CD4-positive, alpha-beta T cell (primary cell): ENCODE measurements around the gene STAM2. TPM values are rescaled to one million over a fixed set of nuclear protein-coding genes. Genes with fewer than 3 reads are reported as not detected.

Source experiments
- ATAC-seq: fragments of 200-7000 bp; cut with Tn5 transposase; one replicate; pipeline ENCODE4 v1.10.0; 2022; ENCODE audit warnings: mild to moderate bottlenecking; ENCODE audit not compliant: poor library complexity
- CTCF ChIA-PET: fragments of 350-600 bp; sonication (Branson Sonifier 250); formaldehyde crosslinking; loops from one replicate; lab custom pipeline; 2021; ENCODE audit warnings: antibody characterized with exemption, inconsistent platforms; lab: Charles Lee
- POLR2A ChIA-PET: fragments of 350-600 bp; sonication (Branson Sonifier 250); formaldehyde crosslinking; loops from one replicate; lab custom pipeline; 2021; ENCODE audit warnings: antibody characterized with exemption, inconsistent platforms; lab: Charles Lee
- DNase-seq, 14 experiments: peaks; one replicate each; pipeline ENCODE4 v3.0.0-alpha.2; 2013 to 2020; ENCODE audit warnings: mixed read lengths in 2 of 14
- H3K27ac ChIP-seq, 2 donors: one replicate each; pipeline versions ENCODE4 v1.5.1 to v1.7.0; 2013; ENCODE audit warnings: low read length in 2 of 2, low read depth in 1 of 2, mild to moderate bottlenecking in 1 of 2
- H3K27me3 ChIP-seq, 2 experiments: 1 replicate in 1 of 2; 2 replicates in 1 of 2; pipeline versions ENCODE4 v1.6.1 to v1.7.0; 2013; ENCODE audit warnings: low read length in 2 of 2, control low read depth in 1 of 2, mild to moderate bottlenecking in 1 of 2, moderate library complexity in 1 of 2; ENCODE audit not compliant: insufficient read depth in 2 of 2, control insufficient read depth in 1 of 2
- H3K36me3 ChIP-seq: one replicate; pipeline ENCODE4 v1.6.1; 2013; ENCODE audit warnings: low read length, control low read depth; ENCODE audit not compliant: insufficient read depth
- H3K4me1 ChIP-seq: one replicate; pipeline ENCODE4 v1.6.1; 2013; ENCODE audit warnings: low read length, control low read depth; ENCODE audit not compliant: insufficient read depth
- H3K4me3 ChIP-seq: one replicate; pipeline ENCODE4 v1.5.1; 2013; ENCODE audit warnings: mild to moderate bottlenecking, low read length, moderate library complexity
- H3K9me3 ChIP-seq, 2 experiments: 1 replicate in 1 of 2; 2 replicates in 1 of 2; pipeline versions ENCODE4 v1.6.1 to v1.7.0; 2013; ENCODE audit warnings: low read length in 2 of 2, mild to moderate bottlenecking in 2 of 2, control low read depth in 1 of 2, moderate library complexity in 1 of 2; ENCODE audit not compliant: control insufficient read depth in 1 of 2, insufficient read depth in 1 of 2
- H3K27ac Mint-ChIP-seq: one replicate; pipeline ENCODE4 v1.8.0; 2020; ENCODE audit warnings: mixed read lengths
- H3K27me3 Mint-ChIP-seq: one replicate; pipeline ENCODE4 v1.8.0; 2021; ENCODE audit warnings: mixed read lengths
- H3K36me3 Mint-ChIP-seq: one replicate; pipeline ENCODE4 v1.8.0; 2021; ENCODE audit warnings: low read depth, mixed read lengths
- H3K4me1 Mint-ChIP-seq: one replicate; pipeline ENCODE4 v1.8.0; 2021; ENCODE audit warnings: low read depth, mixed read lengths
- H3K4me3 Mint-ChIP-seq: one replicate; pipeline ENCODE4 v1.8.0; 2020; ENCODE audit warnings: mild to moderate bottlenecking, mixed read lengths
- H3K9me3 Mint-ChIP-seq: one replicate; pipeline ENCODE4 v1.8.0; 2020; ENCODE audit warnings: mixed read lengths
- CTCF ChIP-seq: fragments of 200-600 bp; IDR thresholded peaks from one replicate; pipeline ENCODE4 v1.8.0; 2022; ENCODE audit warnings: antibody characterized with exemption, mild to moderate bottlenecking
- intact Hi-C, 2 experiments: fragments of 100-400 bp; cut with DNase I in 1 of 2; cut with micrococcal nuclease in 1 of 2; formaldehyde crosslinking; loops; one replicate each; pipeline versions ENCODE4 v1.15.1 to v1.9.0; 2023 to 2025; cut with DNase I, micrococcal nuclease
- total RNA-seq, 174 experiments: library from RNA in 2 of 174; stranded (reverse) in 2 of 174; gene quantifications; one replicate each; pipeline ENCODE4 v1.2.3 and lab custom pipeline; 2021 to 2026

The STAM2 gene
- total RNA-seq, 2 experiments from 2014 or later, result 4.1 to 4.9 TPM

DNA sequence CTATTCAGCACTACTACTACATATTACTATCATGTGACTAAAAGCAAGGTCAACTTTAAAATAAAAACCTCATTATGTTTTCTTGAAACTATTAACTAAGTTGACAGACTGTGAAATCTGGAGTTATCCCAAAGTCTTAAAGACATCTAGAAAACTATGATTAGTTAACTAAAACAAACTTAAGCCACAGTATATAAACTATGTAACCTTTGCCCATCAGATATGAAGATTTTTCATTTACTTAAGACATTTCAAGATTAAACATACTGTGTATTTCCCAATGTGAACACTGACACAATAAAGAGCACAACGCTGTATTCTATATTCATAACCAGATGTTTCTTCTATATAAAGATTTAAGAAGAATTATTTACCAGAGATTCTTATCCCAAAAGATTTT lies 43.3 kb downstream of the STAM2 start:
- Mint-ChIP-seq H3K4me3 (no peak overlapping the region), H3K36me3 (peaks cover 60% of the 10 kb centered on the region), H3K27me3 (no peaks in the 10 kb centered on the region), H3K4me1 (peaks cover 7% of the 10 kb centered on the region), H3K9me3 (no peaks in the 10 kb centered on the region), H3K27ac (no peak overlapping the region)
- Histone ChIP-seq H3K27ac (no peak overlapping the region), H3K27me3 (no peaks in the 10 kb centered on the region), H3K9me3 (no peaks in the 10 kb centered on the region), H3K4me1 (no peaks in the 10 kb centered on the region), H3K4me3 (no peak overlapping the region), H3K36me3 (peaks cover 8% of the 10 kb centered on the region)
- ATAC-seq (no peak), DNase-seq (no peak)
- TF ChIP-seq CTCF, result no peak
- intact Hi-C loops, result no loop called here
- POLR2A ChIA-PET, result no interaction called here
- CTCF ChIA-PET, result no interaction called here

GRCh38 chr2:152127628-152128027 lies 47.9 kb downstream of the STAM2 start:
- no peak for TF ChIP-seq CTCF
- Histone ChIP-seq H3K9me3 (no peaks in the 10 kb centered on the region), H3K27ac (no peak overlapping the region), H3K27me3 (no peaks in the 10 kb centered on the region), H3K4me1 (no peaks in the 10 kb centered on the region), H3K4me3 (no peak overlapping the region), H3K36me3 (peaks cover 11% of the 10 kb centered on the region)
- no peak overlapping the region for H3K27ac Mint-ChIP-seq
- H3K9me3 Mint-ChIP-seq, result no peaks in the 10 kb centered on the region
- DNase-seq, result no peak
- intact Hi-C loops, result no loop called here
- no peaks in the 10 kb centered on the region for H3K27me3 Mint-ChIP-seq
- H3K4me1 Mint-ChIP-seq, result no peaks in the 10 kb centered on the region
- no peak overlapping the region for H3K4me3 Mint-ChIP-seq
- CTCF ChIA-PET, result no interaction called here
- peaks cover 57% of the 10 kb centered on the region for H3K36me3 Mint-ChIP-seq
- POLR2A ChIA-PET, result no interaction called here
- no peak for ATAC-seq

DNA sequence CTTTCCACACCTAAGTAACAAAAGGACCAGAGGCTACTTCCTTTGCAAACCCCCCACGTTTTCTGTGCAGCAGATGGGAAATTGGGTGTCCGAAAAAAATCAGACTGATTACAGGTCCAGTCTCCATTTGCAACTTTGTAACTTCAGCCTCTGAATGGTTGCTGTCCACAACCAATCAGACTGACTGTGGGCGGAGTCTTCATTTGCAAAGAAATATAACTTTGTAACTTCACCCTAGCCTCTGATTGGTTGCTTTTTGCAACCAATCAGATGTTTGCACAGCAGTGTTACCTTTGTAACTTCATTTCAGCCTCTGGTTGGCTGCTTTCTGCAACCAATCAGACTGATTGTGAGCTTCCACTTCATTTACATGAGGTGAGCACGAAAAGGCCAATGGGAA lies 48.9 kb downstream of the STAM2 start:
- CTCF ChIA-PET, result no interaction called here
- Histone ChIP-seq H3K27me3 (no peaks in the 10 kb centered on the region), H3K36me3 (peaks cover 13% of the 10 kb centered on the region), H3K4me3 (no peak overlapping the region), H3K4me1 (no peaks in the 10 kb centered on the region), H3K27ac (no peak overlapping the region), H3K9me3 (no peaks in the 10 kb centered on the region)
- H3K4me3 Mint-ChIP-seq, result no peak overlapping the region
- H3K9me3 Mint-ChIP-seq, result no peaks in the 10 kb centered on the region
- POLR2A ChIA-PET, result no interaction called here
- H3K27ac Mint-ChIP-seq, result no peak overlapping the region
- no peaks in the 10 kb centered on the region for H3K4me1 Mint-ChIP-seq
- intact Hi-C loops, result no loop called here
- no peak for DNase-seq
- no peak for TF ChIP-seq CTCF
- peaks cover 54% of the 10 kb centered on the region for H3K36me3 Mint-ChIP-seq
- no peak for ATAC-seq
- H3K27me3 Mint-ChIP-seq, result no peaks in the 10 kb centered on the region
